Tibial nerve (tissue), 3 donors: ENCODE data around the gene HMCN1.

Experiments used
- CTCF ChIP-seq, 5 experiments: fragments of 200-600 bp in 3 of 5; fragments of 450-650 bp in 2 of 5; sonication (generic) in 3 of 5; IDR thresholded peaks; one replicate each; pipeline ENCODE4 v1.5.1; 2016 to 2019; ENCODE audit warnings: antibody characterized with exemption in 5 of 5, mild to moderate bottlenecking in 3 of 5, moderate library complexity in 2 of 5
- POLR2A ChIP-seq, 2 donors: fragments of 450-650 bp; IDR thresholded peaks; one replicate each; pipeline ENCODE4 v1.6.1; 2017; ENCODE audit warnings: antibody characterized with exemption in 2 of 2, mild to moderate bottlenecking in 2 of 2, moderate library complexity in 2 of 2

GRCh38 chr1:185956881-185957280 lies 222.7 kb downstream of the HMCN1 start:
- no peak for TF ChIP-seq CTCF (IDR thresholded peaks at IDR 0.05)
- TF ChIP-seq POLR2A (IDR thresholded peaks at IDR 0.05), result no peak
